ENCODE results near the gene PFN3. TPM values are rescaled to one million over a fixed set of nuclear protein-coding genes. Genes with fewer than 3 reads are reported as not detected.
A peak's percentile ranks its signal among the peaks of the same experiment; 100 is the strongest.

The PFN3 gene
- total and polyA plus RNA-seq, 2 of the 13 experiments (the other 11 are each of a cell fraction or from before 2014, with no cell fraction given): not detected

GRCh38 chr5:177446200-177447065 lies 46.0 kb upstream of the PFN3 start, which contains the start of gene PRR7 (continued):
- no peak for TF ChIP-seq RARG (CRISPR knock-in tag; IDR thresholded peaks at IDR 0.05; ENCODE audit: low read depth)
- TF ChIP-seq ZNF503 (CRISPR knock-in tag; IDR thresholded peaks at IDR 0.05): no peak
- no peak for TF ChIP-seq ZNF234 (CRISPR knock-in tag; conservative IDR thresholded peaks at IDR 0.05)
- TF ChIP-seq ZNF343 (CRISPR knock-in tag; IDR thresholded peaks at IDR 0.05): no peak
- no peak for TF ChIP-seq ZHX2 (IDR thresholded peaks at IDR 0.05; ENCODE audit: low read depth)
- no peak for TF ChIP-seq ZHX2 (CRISPR knock-in tag; IDR thresholded peaks at IDR 0.05; ENCODE audit: borderline replicate concordance)
- TF ChIP-seq ZNF720 (CRISPR knock-in tag; IDR thresholded peaks at IDR 0.05): no peak
- TF ChIP-seq CBX2 (IDR thresholded peaks at IDR 0.05; ENCODE audit: low read depth, low read length): no peak
- TF ChIP-seq CBX2 (CRISPR knock-in tag; IDR thresholded peaks at IDR 0.05; ENCODE audit: low read depth): no peak
- TF ChIP-seq ZNF556 (CRISPR knock-in tag; IDR thresholded peaks at IDR 0.05; ENCODE audit: borderline replicate concordance): no peak
- no peak for TF ChIP-seq ZNF670 (CRISPR knock-in tag; IDR thresholded peaks at IDR 0.05; ENCODE audit: borderline replicate concordance)
- TF ChIP-seq BCL3 (CRISPR knock-in tag; IDR thresholded peaks at IDR 0.05): peak; percentile 69; the same call in 1 of the 2 replicates
- no peak for TF ChIP-seq TRAFD1 (CRISPR knock-in tag; IDR thresholded peaks at IDR 0.05; ENCODE audit: borderline replicate concordance)
- no peak for TF ChIP-seq SETDB1 (CRISPR knock-in tag; IDR thresholded peaks at IDR 0.05; ENCODE audit: borderline replicate concordance)
- no peak for TF ChIP-seq ZNF713 (CRISPR knock-in tag; IDR thresholded peaks at IDR 0.05)
- peak; percentile 58; the same call in 1 of the 2 replicates for TF ChIP-seq KDM5A (IDR thresholded peaks at IDR 0.05; ENCODE audit: borderline replicate concordance, low read length)
- no peak for TF ChIP-seq ZNF784 (CRISPR knock-in tag; IDR thresholded peaks at IDR 0.05; ENCODE audit: borderline replicate concordance)

Measured in HepG2 (cell line).